PC-9 (cell line): ENCODE measurements around the gene CD81.

Experiments
- EZH2 ChIP-seq: fragments of 200-600 bp; sonication (generic); IDR thresholded peaks from 2 replicates; pipeline ENCODE4 v1.8.0; 2017; ENCODE audit warnings: antibody characterized with exemption, low read depth
- TF ChIP-seq, protein P1 (sequence below): fragments of 200-600 bp; sonication (generic); conservative IDR thresholded peaks from 2 replicates; pipeline ENCODE4 v1.6.1; 2017; ENCODE audit warnings: mixed run types, antibody characterized with exemption, mild to moderate bottlenecking, moderate library complexity

DNA sequence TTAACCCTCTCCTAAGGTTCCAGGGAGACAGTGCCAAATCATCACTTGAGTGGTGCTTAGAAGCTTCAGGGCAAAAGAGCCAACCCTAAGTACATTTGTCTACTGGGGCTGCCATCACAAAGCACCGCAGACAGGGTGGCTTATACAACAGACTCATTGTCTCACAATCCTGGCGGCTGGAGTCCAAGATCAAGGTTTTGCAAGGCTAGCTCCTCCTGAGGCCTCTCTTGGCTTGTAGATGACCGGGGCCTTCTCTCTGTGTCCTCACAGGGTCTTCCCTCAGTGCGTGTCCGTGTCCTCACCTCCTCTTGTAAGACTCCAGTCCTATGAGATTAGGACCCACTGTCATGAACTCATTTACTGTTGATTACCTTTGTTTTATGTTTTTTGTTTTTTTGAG, 34.1 kb upstream of the CD81 start:
- TF ChIP-seq, protein P1, sequence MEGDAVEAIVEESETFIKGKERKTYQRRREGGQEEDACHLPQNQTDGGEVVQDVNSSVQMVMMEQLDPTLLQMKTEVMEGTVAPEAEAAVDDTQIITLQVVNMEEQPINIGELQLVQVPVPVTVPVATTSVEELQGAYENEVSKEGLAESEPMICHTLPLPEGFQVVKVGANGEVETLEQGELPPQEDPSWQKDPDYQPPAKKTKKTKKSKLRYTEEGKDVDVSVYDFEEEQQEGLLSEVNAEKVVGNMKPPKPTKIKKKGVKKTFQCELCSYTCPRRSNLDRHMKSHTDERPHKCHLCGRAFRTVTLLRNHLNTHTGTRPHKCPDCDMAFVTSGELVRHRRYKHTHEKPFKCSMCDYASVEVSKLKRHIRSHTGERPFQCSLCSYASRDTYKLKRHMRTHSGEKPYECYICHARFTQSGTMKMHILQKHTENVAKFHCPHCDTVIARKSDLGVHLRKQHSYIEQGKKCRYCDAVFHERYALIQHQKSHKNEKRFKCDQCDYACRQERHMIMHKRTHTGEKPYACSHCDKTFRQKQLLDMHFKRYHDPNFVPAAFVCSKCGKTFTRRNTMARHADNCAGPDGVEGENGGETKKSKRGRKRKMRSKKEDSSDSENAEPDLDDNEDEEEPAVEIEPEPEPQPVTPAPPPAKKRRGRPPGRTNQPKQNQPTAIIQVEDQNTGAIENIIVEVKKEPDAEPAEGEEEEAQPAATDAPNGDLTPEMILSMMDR, result no peak
- TF ChIP-seq EZH2, result no peak
